GM12878 (cell line): ENCODE measurements around the gene ARHGAP5. TPM values are rescaled to one million over a fixed set of nuclear protein-coding genes. Genes with fewer than 3 reads are reported as not detected.

Experiments
- CEBPB ChIP-seq, 2 experiments: fragments of 150-350 bp in 1 of 2; IDR thresholded peaks; 2 replicates each; pipeline ENCODE4 v1.6.1; 2012 to 2014; ENCODE audit warnings: low read depth in 2 of 2, low read length in 2 of 2, borderline replicate concordance in 1 of 2, inconsistent platforms in 1 of 2
- POLR2A ChIP-seq: IDR thresholded peaks from 2 replicates; pipeline ENCODE4 v1.6.1; 2011; ENCODE audit warnings: low read depth, mild to moderate bottlenecking, low read length
- RELA ChIP-seq: fragments of 450-650 bp; IDR thresholded peaks from 2 replicates; pipeline ENCODE4 v1.8.0; 2014; ENCODE audit warnings: borderline replicate concordance; ENCODE audit not compliant: partially characterized antibody
- STAT1 ChIP-seq: fragments of 450-650 bp; conservative IDR thresholded peaks from 2 replicates; pipeline ENCODE4 v1.6.1; 2014; ENCODE audit warnings: antibody characterized with exemption, mild to moderate bottlenecking
- TARDBP ChIP-seq: IDR thresholded peaks from 2 replicates; pipeline ENCODE4 v1.6.1; 2016; ENCODE audit warnings: borderline replicate concordance
- TCF12 ChIP-seq: IDR thresholded peaks from 2 replicates; pipeline ENCODE4 v1.6.1; 2011; ENCODE audit warnings: low read depth, mild to moderate bottlenecking, low read length
- ZBTB33 ChIP-seq: fragments of 450-650 bp; IDR thresholded peaks from 2 replicates; pipeline ENCODE4 v1.6.1; 2017; ENCODE audit warnings: mild to moderate bottlenecking
- ZNF217 ChIP-seq: fragments of 450-650 bp; IDR thresholded peaks from 2 replicates; pipeline ENCODE4 v1.6.1; 2017; ENCODE audit warnings: antibody characterized with exemption, mild to moderate bottlenecking
- ZNF622 ChIP-seq: fragments of 450-650 bp; IDR thresholded peaks from 2 replicates; pipeline ENCODE4 v1.6.1; 2017; ENCODE audit warnings: mild to moderate bottlenecking, inconsistent platforms
- ZSCAN29 ChIP-seq: fragments of 450-650 bp; IDR thresholded peaks from 2 replicates; pipeline ENCODE4 v1.6.1; 2017; ENCODE audit warnings: mild to moderate bottlenecking, moderate library complexity
- polyA plus RNA-seq, 11 experiments: library from polyadenylated mRNA; depleted of rRNA in 4 of 11; unstranded in 6 of 11; stranded (reverse) in 5 of 11; fragments of >200 nt; fragmentation: Nextera tagmentation in 4 of 11; fragmentation: Illumina TruSeq in 1 of 11; extraction: Ambion mirVana in 4 of 11; extraction: Trizol in 1 of 11; gene quantifications; 1 replicate in 1 of 11; 2 replicates in 10 of 11; pipeline versions ENCODE4 v1.2.1 to v1.2.3, GENCODE V29; 2011 to 2016; ENCODE audit warnings: inconsistent platforms in 2 of 11, missing spikeins in 2 of 11, low read depth in 1 of 11
- total RNA-seq, 4 experiments: library from RNA; depleted of rRNA in 3 of 4; stranded (reverse); fragments of >200 nt in 3 of 4; fragmentation: Illumina TruSeq in 1 of 4; extraction: Trizol in 1 of 4; gene quantifications; 2 replicates each; pipeline versions ENCODE4 v1.2.1 to v1.2.3, GENCODE V29; 2013 to 2021
- TF ChIP-seq, protein P1 (sequence below): fragments of 450-650 bp; IDR thresholded peaks from 2 replicates; pipeline ENCODE4 v1.6.1; 2018; ENCODE audit warnings: mild to moderate bottlenecking, low read depth, moderate library complexity; ENCODE audit not compliant: partially characterized antibody
- TF ChIP-seq, protein P2 (sequence below): fragments of 450-650 bp; formaldehyde crosslinking; IDR thresholded peaks from 2 replicates; pipeline ENCODE4 v1.5.0; 2022; ENCODE audit warnings: mild to moderate bottlenecking, missing genetic modification characterization
- TF ChIP-seq, protein P3 (sequence below): IDR thresholded peaks from 2 replicates; pipeline ENCODE4 v1.6.1; 2012; ENCODE audit warnings: improper control_type of control experiment, low read depth, low read length; ENCODE audit not compliant: insufficient replicate concordance
- TF ChIP-seq, protein P4 (sequence below): fragments of 150-350 bp; IDR thresholded peaks from 2 replicates; pipeline ENCODE4 v1.6.1; 2016; ENCODE audit warnings: low read depth, low read length

Gene ARHGAP5
- total and polyA plus RNA-seq, 10 of the 15 experiments (the other 5 are each of a cell fraction or from before 2014, with no cell fraction given), result 0.91 to 19.6 (median 7.2) TPM

DNA sequence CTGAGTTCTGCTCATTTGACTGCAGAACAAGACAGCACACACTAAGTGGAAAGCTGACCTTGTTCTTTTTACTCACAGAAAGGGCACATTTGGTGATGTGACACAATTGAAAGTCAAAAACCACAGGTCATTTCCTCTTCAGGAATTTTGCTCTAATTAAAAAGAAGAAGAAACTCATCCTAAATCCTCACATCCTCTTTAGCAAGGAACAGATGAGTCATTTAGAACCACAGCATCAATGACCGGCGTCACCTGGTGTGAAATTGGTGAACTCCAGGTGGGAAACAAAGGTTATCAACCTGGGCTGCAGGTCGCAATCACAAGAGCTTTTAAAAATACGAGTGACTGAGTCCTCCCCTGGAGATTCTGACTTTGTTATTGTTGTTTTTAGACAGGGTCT, 128.9 kb downstream of the ARHGAP5 start (continued):
- TF ChIP-seq, protein P1, sequence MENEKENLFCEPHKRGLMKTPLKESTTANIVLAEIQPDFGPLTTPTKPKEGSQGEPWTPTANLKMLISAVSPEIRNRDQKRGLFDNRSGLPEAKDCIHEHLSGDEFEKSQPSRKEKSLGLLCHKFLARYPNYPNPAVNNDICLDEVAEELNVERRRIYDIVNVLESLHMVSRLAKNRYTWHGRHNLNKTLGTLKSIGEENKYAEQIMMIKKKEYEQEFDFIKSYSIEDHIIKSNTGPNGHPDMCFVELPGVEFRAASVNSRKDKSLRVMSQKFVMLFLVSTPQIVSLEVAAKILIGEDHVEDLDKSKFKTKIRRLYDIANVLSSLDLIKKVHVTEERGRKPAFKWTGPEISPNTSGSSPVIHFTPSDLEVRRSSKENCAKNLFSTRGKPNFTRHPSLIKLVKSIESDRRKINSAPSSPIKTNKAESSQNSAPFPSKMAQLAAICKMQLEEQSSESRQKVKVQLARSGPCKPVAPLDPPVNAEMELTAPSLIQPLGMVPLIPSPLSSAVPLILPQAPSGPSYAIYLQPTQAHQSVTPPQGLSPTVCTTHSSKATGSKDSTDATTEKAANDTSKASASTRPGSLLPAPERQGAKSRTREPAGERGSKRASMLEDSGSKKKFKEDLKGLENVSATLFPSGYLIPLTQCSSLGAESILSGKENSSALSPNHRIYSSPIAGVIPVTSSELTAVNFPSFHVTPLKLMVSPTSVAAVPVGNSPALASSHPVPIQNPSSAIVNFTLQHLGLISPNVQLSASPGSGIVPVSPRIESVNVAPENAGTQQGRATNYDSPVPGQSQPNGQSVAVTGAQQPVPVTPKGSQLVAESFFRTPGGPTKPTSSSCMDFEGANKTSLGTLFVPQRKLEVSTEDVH, result peak; percentile 61
- TF ChIP-seq POLR2A (no peak), CEBPB (IDR thresholded peaks at IDR 0.05; ENCODE audit: borderline replicate concordance in 1 of 2, low read depth in 2 of 2, low read length in 2 of 2) (no peak), ZNF622 (no peak), TARDBP (no peak), ZSCAN29 (0 out of 2 replicates have a peak, but pooled peaks have one; percentile 5), ZBTB33 (no peak), RELA (no peak), TCF12 (peak; percentile 91; the same call in 1 of the 2 replicates), STAT1 (no peak), ZNF217 (no peak)
- TF ChIP-seq, protein P2, sequence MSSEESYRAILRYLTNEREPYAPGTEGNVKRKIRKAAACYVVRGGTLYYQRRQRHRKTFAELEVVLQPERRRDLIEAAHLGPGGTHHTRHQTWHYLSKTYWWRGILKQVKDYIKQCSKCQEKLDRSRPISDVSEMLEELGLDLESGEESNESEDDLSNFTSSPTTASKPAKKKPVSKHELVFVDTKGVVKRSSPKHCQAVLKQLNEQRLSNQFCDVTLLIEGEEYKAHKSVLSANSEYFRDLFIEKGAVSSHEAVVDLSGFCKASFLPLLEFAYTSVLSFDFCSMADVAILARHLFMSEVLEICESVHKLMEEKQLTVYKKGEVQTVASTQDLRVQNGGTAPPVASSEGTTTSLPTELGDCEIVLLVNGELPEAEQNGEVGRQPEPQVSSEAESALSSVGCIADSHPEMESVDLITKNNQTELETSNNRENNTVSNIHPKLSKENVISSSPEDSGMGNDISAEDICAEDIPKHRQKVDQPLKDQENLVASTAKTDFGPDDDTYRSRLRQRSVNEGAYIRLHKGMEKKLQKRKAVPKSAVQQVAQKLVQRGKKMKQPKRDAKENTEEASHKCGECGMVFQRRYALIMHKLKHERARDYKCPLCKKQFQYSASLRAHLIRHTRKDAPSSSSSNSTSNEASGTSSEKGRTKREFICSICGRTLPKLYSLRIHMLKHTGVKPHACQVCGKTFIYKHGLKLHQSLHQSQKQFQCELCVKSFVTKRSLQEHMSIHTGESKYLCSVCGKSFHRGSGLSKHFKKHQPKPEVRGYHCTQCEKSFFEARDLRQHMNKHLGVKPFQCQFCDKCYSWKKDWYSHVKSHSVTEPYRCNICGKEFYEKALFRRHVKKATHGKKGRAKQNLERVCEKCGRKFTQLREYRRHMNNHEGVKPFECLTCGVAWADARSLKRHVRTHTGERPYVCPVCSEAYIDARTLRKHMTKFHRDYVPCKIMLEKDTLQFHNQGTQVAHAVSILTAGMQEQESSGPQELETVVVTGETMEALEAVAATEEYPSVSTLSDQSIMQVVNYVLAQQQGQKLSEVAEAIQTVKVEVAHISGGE, result no peak
- TF ChIP-seq, protein P3, sequence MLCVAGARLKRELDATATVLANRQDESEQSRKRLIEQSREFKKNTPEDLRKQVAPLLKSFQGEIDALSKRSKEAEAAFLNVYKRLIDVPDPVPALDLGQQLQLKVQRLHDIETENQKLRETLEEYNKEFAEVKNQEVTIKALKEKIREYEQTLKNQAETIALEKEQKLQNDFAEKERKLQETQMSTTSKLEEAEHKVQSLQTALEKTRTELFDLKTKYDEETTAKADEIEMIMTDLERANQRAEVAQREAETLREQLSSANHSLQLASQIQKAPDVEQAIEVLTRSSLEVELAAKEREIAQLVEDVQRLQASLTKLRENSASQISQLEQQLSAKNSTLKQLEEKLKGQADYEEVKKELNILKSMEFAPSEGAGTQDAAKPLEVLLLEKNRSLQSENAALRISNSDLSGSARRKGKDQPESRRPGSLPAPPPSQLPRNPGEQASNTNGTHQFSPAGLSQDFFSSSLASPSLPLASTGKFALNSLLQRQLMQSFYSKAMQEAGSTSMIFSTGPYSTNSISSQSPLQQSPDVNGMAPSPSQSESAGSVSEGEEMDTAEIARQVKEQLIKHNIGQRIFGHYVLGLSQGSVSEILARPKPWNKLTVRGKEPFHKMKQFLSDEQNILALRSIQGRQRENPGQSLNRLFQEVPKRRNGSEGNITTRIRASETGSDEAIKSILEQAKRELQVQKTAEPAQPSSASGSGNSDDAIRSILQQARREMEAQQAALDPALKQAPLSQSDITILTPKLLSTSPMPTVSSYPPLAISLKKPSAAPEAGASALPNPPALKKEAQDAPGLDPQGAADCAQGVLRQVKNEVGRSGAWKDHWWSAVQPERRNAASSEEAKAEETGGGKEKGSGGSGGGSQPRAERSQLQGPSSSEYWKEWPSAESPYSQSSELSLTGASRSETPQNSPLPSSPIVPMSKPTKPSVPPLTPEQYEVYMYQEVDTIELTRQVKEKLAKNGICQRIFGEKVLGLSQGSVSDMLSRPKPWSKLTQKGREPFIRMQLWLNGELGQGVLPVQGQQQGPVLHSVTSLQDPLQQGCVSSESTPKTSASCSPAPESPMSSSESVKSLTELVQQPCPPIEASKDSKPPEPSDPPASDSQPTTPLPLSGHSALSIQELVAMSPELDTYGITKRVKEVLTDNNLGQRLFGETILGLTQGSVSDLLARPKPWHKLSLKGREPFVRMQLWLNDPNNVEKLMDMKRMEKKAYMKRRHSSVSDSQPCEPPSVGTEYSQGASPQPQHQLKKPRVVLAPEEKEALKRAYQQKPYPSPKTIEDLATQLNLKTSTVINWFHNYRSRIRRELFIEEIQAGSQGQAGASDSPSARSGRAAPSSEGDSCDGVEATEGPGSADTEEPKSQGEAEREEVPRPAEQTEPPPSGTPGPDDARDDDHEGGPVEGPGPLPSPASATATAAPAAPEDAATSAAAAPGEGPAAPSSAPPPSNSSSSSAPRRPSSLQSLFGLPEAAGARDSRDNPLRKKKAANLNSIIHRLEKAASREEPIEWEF, result no peak
- TF ChIP-seq, protein P4, sequence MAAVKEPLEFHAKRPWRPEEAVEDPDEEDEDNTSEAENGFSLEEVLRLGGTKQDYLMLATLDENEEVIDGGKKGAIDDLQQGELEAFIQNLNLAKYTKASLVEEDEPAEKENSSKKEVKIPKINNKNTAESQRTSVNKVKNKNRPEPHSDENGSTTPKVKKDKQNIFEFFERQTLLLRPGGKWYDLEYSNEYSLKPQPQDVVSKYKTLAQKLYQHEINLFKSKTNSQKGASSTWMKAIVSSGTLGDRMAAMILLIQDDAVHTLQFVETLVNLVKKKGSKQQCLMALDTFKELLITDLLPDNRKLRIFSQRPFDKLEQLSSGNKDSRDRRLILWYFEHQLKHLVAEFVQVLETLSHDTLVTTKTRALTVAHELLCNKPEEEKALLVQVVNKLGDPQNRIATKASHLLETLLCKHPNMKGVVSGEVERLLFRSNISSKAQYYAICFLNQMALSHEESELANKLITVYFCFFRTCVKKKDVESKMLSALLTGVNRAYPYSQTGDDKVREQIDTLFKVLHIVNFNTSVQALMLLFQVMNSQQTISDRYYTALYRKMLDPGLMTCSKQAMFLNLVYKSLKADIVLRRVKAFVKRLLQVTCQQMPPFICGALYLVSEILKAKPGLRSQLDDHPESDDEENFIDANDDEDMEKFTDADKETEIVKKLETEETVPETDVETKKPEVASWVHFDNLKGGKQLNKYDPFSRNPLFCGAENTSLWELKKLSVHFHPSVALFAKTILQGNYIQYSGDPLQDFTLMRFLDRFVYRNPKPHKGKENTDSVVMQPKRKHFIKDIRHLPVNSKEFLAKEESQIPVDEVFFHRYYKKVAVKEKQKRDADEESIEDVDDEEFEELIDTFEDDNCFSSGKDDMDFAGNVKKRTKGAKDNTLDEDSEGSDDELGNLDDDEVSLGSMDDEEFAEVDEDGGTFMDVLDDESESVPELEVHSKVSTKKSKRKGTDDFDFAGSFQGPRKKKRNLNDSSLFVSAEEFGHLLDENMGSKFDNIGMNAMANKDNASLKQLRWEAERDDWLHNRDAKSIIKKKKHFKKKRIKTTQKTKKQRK, result no peak
